ENCODE results near the gene SRPK2.
"Not testable (repeated sequence)": the region's sequence is repeated elsewhere in the genome, so short reads cannot be mapped to it uniquely, and the experiment has no call there.

DNA sequence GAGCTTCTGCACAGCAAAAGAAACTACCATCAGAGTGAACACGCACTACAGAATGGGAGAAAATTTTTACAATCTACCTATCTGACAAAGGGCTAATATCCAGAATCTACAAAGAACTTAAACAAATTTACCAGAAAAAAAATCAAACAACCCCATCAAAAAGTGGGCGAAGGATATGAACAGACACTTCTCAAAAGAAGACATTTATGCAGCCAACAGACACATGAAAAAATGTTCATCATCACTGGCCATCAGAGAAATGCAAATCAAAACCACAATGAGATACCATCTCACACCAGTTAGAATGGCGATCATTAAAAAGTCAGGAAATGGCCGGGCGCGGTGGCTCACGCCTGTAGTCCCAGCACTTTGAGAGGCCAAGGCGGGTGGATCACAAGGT lies 26.7 kb downstream of the SRPK2 start:
- TF ChIP-seq HDGF (IDR thresholded peaks at IDR 0.05; ENCODE audit: borderline replicate concordance); ELF4 (IDR thresholded peaks at IDR 0.05); FOXA1 (IDR thresholded peaks at IDR 0.05); BHLHE40 (IDR thresholded peaks at IDR 0.05; ENCODE audit: borderline replicate concordance); SP1 (IDR thresholded peaks at IDR 0.05); SUZ12 (IDR thresholded peaks at IDR 0.05); ARNT (IDR thresholded peaks at IDR 0.05); FOXM1 (IDR thresholded peaks at IDR 0.05; ENCODE audit: borderline replicate concordance); TARDBP (IDR thresholded peaks at IDR 0.05): not testable (repeated sequence)
- TF ChIP-seq, protein P1, sequence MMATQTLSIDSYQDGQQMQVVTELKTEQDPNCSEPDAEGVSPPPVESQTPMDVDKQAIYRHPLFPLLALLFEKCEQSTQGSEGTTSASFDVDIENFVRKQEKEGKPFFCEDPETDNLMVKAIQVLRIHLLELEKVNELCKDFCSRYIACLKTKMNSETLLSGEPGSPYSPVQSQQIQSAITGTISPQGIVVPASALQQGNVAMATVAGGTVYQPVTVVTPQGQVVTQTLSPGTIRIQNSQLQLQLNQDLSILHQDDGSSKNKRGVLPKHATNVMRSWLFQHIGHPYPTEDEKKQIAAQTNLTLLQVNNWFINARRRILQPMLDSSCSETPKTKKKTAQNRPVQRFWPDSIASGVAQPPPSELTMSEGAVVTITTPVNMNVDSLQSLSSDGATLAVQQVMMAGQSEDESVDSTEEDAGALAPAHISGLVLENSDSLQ (IDR thresholded peaks at IDR 0.05) = not testable (repeated sequence)

Measured in HEK293T (cell line).